IMR-90 (cell line): ENCODE measurements around the gene SLC18A2. TPM values are rescaled to one million over a fixed set of nuclear protein-coding genes. Genes with fewer than 3 reads are reported as not detected.

Experiments used
- ATAC-seq: fragments of 200-7000 bp; cut with Tn5 transposase; 2 replicates; pipeline ENCODE4 v1.9.1; 2020; ENCODE audit warnings: low read depth, mild to moderate bottlenecking, moderate library complexity
- BruUV-seq: library from RNA; stranded (reverse); fragments of 400-500 nt; replicated peaks from 2 replicates; lab custom pipeline; 2021; lab: Mats Ljungman, UMichigan
- CTCF ChIA-PET: fragments of 300-600 bp; formaldehyde crosslinking; extraction: SDS; loops from one replicate; lab custom pipeline; 2021; ENCODE audit warnings: antibody characterized with exemption; lab: Yijun Ruan, JAX
- POLR2A ChIA-PET: fragments of 300-600 bp; sonication (Branson Sonifier 250); formaldehyde crosslinking; loops from one replicate; lab custom pipeline; 2022; ENCODE audit warnings: antibody characterized with exemption; ENCODE audit not compliant: unreplicated experiment; lab: Charles Lee
- DNase-seq: peaks from one replicate; pipeline ENCODE4 v3.0.0; 2013
- H2AFZ ChIP-seq: replicated peaks from 2 replicates; pipeline ENCODE3; 2013; ENCODE audit warnings: low read length, mild to moderate bottlenecking; ENCODE audit not compliant: poor library complexity
- H2AK5ac ChIP-seq: 2 replicates; pipeline ENCODE4 v1.6.1; 2013; ENCODE audit warnings: low read depth, low read length, inconsistent platforms
- H2AK9ac ChIP-seq: replicated peaks from 2 replicates; pipeline ENCODE3; 2013; ENCODE audit warnings: mild to moderate bottlenecking, low read depth, low read length, moderate library complexity; ENCODE audit not compliant: poor library complexity
- H2BK120ac ChIP-seq: 2 replicates; pipeline ENCODE4 v1.6.1; 2013; ENCODE audit warnings: low read depth, low read length, inconsistent platforms
- H2BK15ac ChIP-seq: 3 replicates; pipeline ENCODE4 v1.6.1; 2013; ENCODE audit warnings: low read depth, low read length, inconsistent platforms
- H2BK20ac ChIP-seq: 2 replicates; pipeline ENCODE4 v1.6.1; 2013; ENCODE audit warnings: low read depth, mild to moderate bottlenecking, inconsistent platforms, low read length, moderate library complexity
- H2BK5ac ChIP-seq: 2 replicates; pipeline ENCODE4 v1.6.1; 2013; ENCODE audit warnings: mild to moderate bottlenecking, low read depth, low read length, inconsistent platforms; ENCODE audit not compliant: poor library complexity, severe bottlenecking
- H3K14ac ChIP-seq: replicated peaks from 2 replicates; pipeline ENCODE4 v1.6.1; 2013; ENCODE audit warnings: low read depth, low read length, inconsistent platforms
- H3K18ac ChIP-seq: 2 replicates; pipeline ENCODE4 v1.6.1; 2013; ENCODE audit warnings: low read depth, low read length, control low read depth
- H3K23ac ChIP-seq: 2 replicates; pipeline ENCODE4 v1.6.1; 2013; ENCODE audit warnings: low read depth, low read length, inconsistent platforms
- H3K27ac ChIP-seq: 2 replicates; pipeline ENCODE4 v1.5.1; 2013; ENCODE audit warnings: mild to moderate bottlenecking, control low read depth, low read length; ENCODE audit not compliant: insufficient read depth
- H3K27me3 ChIP-seq: 2 replicates; pipeline ENCODE4 v1.6.1; 2013; ENCODE audit warnings: low read length; ENCODE audit not compliant: control insufficient read depth, insufficient read depth
- H3K36me3 ChIP-seq: 2 replicates; pipeline ENCODE4 v1.6.1; 2013; ENCODE audit warnings: low read length, mixed read lengths; ENCODE audit not compliant: control insufficient read depth, insufficient read depth
- H3K4ac ChIP-seq: 2 replicates; pipeline ENCODE4 v1.6.1; 2013; ENCODE audit warnings: low read depth, low read length, inconsistent platforms
- H3K4me1 ChIP-seq: 2 replicates; pipeline ENCODE4 v1.6.1; 2013; ENCODE audit warnings: low read length, mixed read lengths; ENCODE audit not compliant: control insufficient read depth, insufficient read depth
- H3K4me2 ChIP-seq: 2 replicates; pipeline ENCODE4 v1.6.1; 2013; ENCODE audit warnings: low read depth, mild to moderate bottlenecking, control low read depth, low read length, moderate library complexity
- H3K4me3 ChIP-seq: 2 replicates; pipeline ENCODE4 v1.5.1; 2013; ENCODE audit warnings: low read depth, mild to moderate bottlenecking, control low read depth, low read length, moderate library complexity; ENCODE audit not compliant: insufficient read depth
- H3K56ac ChIP-seq: 2 replicates; pipeline ENCODE4 v1.6.1; 2013; ENCODE audit warnings: low read length, inconsistent platforms; ENCODE audit not compliant: insufficient read depth; ENCODE audit errors: extremely low read depth
- H3K79me1 ChIP-seq, 2 experiments: 2 replicates each; pipeline ENCODE4 v1.6.1; 2013; ENCODE audit warnings: low read length in 2 of 2, inconsistent platforms in 1 of 2, low read depth in 1 of 2
- H3K9ac ChIP-seq: 2 replicates; pipeline ENCODE4 v1.6.1; 2013; ENCODE audit warnings: low read depth, low read length, control low read depth
- H3K9me1 ChIP-seq: 2 replicates; pipeline ENCODE4 v1.6.1; 2013; ENCODE audit warnings: low read length, inconsistent platforms; ENCODE audit not compliant: insufficient read depth
- H3K9me3 ChIP-seq: 2 replicates; pipeline ENCODE4 v1.6.1; 2013; ENCODE audit warnings: low read length; ENCODE audit not compliant: control insufficient read depth, insufficient read depth
- H4K20me1 ChIP-seq: 2 replicates; pipeline ENCODE4 v1.6.1; 2013; ENCODE audit warnings: low read length, inconsistent platforms; ENCODE audit not compliant: insufficient read depth
- H4K5ac ChIP-seq: 2 replicates; pipeline ENCODE4 v1.6.1; 2013; ENCODE audit warnings: mild to moderate bottlenecking, low read depth, low read length, control low read depth
- H4K8ac ChIP-seq, 2 experiments: 2 replicates each; pipeline ENCODE4 v1.6.1; 2013; ENCODE audit warnings: low read depth in 2 of 2, low read length in 2 of 2, control low read depth in 1 of 2, inconsistent platforms in 1 of 2
- H4K91ac ChIP-seq: 2 replicates; pipeline ENCODE4 v1.6.1; 2013; ENCODE audit warnings: low read depth, low read length, inconsistent platforms; ENCODE audit not compliant: insufficient read depth
- BHLHE40 ChIP-seq: fragments of 150-350 bp; IDR thresholded peaks from 2 replicates; pipeline ENCODE4 v1.6.1; 2016; ENCODE audit warnings: mild to moderate bottlenecking, low read depth, low read length
- CEBPB ChIP-seq: IDR thresholded peaks from 2 replicates; pipeline ENCODE4 v1.6.1; 2012; ENCODE audit warnings: low read depth, low read length, improper control_type of control experiment
- CHD1 ChIP-seq: IDR thresholded peaks from 2 replicates; pipeline ENCODE4 v1.6.1; 2012; ENCODE audit warnings: low read depth, low read length, improper control_type of control experiment
- MAZ ChIP-seq: IDR thresholded peaks from 2 replicates; pipeline ENCODE4 v1.6.1; 2012; ENCODE audit warnings: low read depth, mild to moderate bottlenecking, low read length, improper control_type of control experiment, moderate library complexity, borderline replicate concordance
- RCOR1 ChIP-seq: IDR thresholded peaks from 2 replicates; pipeline ENCODE4 v1.6.1; 2012; ENCODE audit warnings: mild to moderate bottlenecking, low read length, improper control_type of control experiment; ENCODE audit not compliant: insufficient replicate concordance
- RFX5 ChIP-seq: IDR thresholded peaks from 2 replicates; pipeline ENCODE4 v1.8.0; 2012; ENCODE audit warnings: low read depth, mild to moderate bottlenecking, low read length, moderate library complexity
- WGBS, 2 experiments: methylation state at CpG; one replicate each; pipeline versions ENCODE4 v1.1.5 to v1.1.7; 2013; ENCODE audit warnings: missing lambda C conversion rate in 2 of 2; ENCODE audit not compliant: insufficient read length in 1 of 2; ENCODE audit errors: extremely low coverage in 2 of 2; 5-methylcytosine and 5-hydroxymethylcytosine counted together
- dilution Hi-C: fragments of 300-500 bp; cut with HindIII; formaldehyde crosslinking; loops from one replicate; pipeline ENCODE4 v1.14.3; 2018; ENCODE audit warnings: low sequenced_read_pairs; ENCODE audit not compliant: unreplicated experiment
- in situ Hi-C: fragments of 300-500 bp; cut with MboI; formaldehyde crosslinking; loops from 3 replicates; pipeline ENCODE4 v1.14.3; 2019; ENCODE audit warnings: low sequenced_read_pairs, inconsistent platforms, mixed read lengths
- intact Hi-C: fragments of 100-400 bp; cut with micrococcal nuclease; formaldehyde crosslinking; loops from 2 replicates; pipeline ENCODE4 v1.10.0; 2022
- polyA plus RNA-seq, 3 experiments: library from polyadenylated mRNA; depleted of rRNA; stranded (reverse); fragments of >200 nt; gene quantifications; 2 replicates each; pipeline ENCODE4 v1.2.3, GENCODE V29; 2012; ENCODE audit warnings: low replicate concordance in 1 of 3
- total RNA-seq: library from RNA; depleted of rRNA; stranded (reverse); fragments of >200 nt; gene quantifications from 2 replicates; pipeline ENCODE4 v1.2.3, GENCODE V29; 2012
- TF ChIP-seq, protein P1 (sequence below): fragments of 150-350 bp; IDR thresholded peaks from 2 replicates; pipeline ENCODE4 v1.6.1; 2017; ENCODE audit warnings: mild to moderate bottlenecking, antibody characterized with exemption, low read length, low read depth

Gene SLC18A2
- total and polyA plus RNA-seq, 2 of the 4 experiments (the other 2 are of a cell fraction), result not detected

DNA sequence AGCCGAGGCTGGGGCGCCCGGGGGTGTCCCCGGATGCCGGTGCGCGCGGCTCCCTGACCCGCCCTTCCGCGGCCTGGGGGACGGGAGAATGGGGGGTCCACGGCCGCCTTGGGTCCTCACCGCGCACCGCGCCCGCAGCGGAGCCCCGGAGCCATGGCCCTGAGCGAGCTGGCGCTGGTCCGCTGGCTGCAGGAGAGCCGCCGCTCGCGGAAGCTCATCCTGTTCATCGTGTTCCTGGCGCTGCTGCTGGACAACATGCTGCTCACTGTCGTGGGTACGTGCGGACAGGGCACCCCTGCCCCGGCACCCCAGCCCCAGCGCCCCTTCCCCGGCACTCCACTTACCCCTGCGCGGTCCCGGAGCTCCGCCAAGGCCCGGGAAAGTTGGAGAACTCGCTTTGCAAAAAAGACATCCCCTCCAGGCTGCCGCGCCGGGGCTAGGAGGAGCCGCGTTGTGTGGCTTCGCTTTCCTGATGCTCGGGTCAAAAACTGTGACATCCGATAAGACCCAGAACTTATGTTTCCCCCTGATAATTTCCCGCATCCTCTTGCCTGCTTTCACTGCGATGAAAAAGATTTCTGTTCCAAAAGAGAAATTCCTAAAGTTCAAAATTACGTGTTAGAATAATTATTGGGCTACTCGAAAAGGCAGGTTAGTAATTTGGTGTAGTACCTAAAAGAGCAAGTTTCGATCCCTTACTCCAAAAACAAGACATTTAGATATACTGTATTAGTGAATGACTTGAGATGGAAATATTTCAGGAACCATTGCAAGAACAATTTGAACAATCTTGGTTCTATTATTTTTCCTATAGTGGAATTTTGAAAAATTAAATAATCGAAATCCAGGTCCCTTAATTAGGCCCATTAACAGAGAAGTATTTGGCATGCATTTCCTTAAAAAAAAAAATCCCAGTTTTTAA lies 888 bp downstream of the SLC18A2 start (continued):
- TF ChIP-seq CHD1 (no peak), RFX5 (no peak)

DNA sequence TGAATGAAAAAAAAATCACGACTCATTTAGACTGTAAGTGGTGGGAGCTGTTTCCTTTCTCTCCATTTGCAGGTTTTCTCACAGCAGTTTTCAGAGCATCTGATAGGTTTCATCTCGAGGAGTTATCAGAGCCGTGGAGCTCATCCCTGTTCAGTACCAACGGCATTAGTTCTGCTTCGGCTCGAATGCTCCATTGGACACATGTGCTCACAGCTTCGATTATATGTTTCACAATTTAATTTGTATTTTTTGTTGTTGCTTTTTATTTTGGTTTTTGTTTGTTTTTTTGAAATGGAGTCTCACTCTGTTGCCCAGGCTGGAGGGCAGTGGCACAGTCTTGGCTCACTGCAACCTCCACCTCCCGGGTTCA lies 1.5 kb downstream of the SLC18A2 start:
- H3K27ac ChIP-seq, result no peak overlapping the region
- no peak overlapping the region for H2AK9ac ChIP-seq
- CTCF ChIA-PET, result interaction anchor here (0.6 to 1.6 kb wide), 3 partner anchors 17 to 76 kb away, joined by 3 read pairs; no protein-coding TSS in a partner anchor
- no peak for TF ChIP-seq CEBPB
- TF ChIP-seq, protein P1, sequence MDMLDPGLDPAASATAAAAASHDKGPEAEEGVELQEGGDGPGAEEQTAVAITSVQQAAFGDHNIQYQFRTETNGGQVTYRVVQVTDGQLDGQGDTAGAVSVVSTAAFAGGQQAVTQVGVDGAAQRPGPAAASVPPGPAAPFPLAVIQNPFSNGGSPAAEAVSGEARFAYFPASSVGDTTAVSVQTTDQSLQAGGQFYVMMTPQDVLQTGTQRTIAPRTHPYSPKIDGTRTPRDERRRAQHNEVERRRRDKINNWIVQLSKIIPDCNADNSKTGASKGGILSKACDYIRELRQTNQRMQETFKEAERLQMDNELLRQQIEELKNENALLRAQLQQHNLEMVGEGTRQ, result no peak
- no peak for TF ChIP-seq BHLHE40
- TF ChIP-seq MAZ, result no peak
- TF ChIP-seq CHD1, result no peak
- TF ChIP-seq RCOR1, result no peak
- H4K91ac ChIP-seq, result no peak overlapping the region
- dilution Hi-C loops, result no loop called here
- ATAC-seq (no peak), DNase-seq (no peak)
- H2BK15ac ChIP-seq, result no peak overlapping the region
- no peak overlapping the region for H3K4ac ChIP-seq
- no peaks in the 10 kb centered on the region for H3K9me1 ChIP-seq
- no peak overlapping the region for H3K4me3 ChIP-seq
- no peaks in the 10 kb centered on the region for H4K20me1 ChIP-seq
- no peak overlapping the region for H3K14ac ChIP-seq
- no peaks in the 10 kb centered on the region for H3K4me1 ChIP-seq
- no peak overlapping the region for H2AFZ ChIP-seq
- no peak overlapping the region for H2BK120ac ChIP-seq
- POLR2A ChIA-PET, result no interaction called here
- H3K9ac ChIP-seq, result no peak overlapping the region
- H3K27me3 ChIP-seq, result peaks cover 35% of the 10 kb centered on the region
- H3K56ac ChIP-seq, result no peak overlapping the region
- no TSS peak for BruUV-seq
- no peaks in the 10 kb centered on the region for H3K79me1 ChIP-seq
- H2BK5ac ChIP-seq, result no peak overlapping the region
- H3K4me2 ChIP-seq, result no peak overlapping the region
- intact Hi-C loops, result no loop called here
- H3K23ac ChIP-seq, result no peak overlapping the region
- no peaks in the 10 kb centered on the region for H3K36me3 ChIP-seq
- H2AK5ac ChIP-seq, result no peak overlapping the region
- no peak overlapping the region for H4K5ac ChIP-seq
- no CpG with 5 or more reads among the region's 8 CpGs for WGBS, 2 experiments
- in situ Hi-C loops, result no loop called here
- no peak overlapping the region for H4K8ac ChIP-seq
- no peak overlapping the region for H2BK20ac ChIP-seq
- no peak overlapping the region for H3K18ac ChIP-seq
- no peaks in the 10 kb centered on the region for H3K9me3 ChIP-seq
